Measurements from ENCODE around the gene SOST. TPM values are rescaled to one million over a fixed set of nuclear protein-coding genes. Genes with fewer than 3 reads are reported as not detected.

The SOST gene
- total RNA-seq, 1 experiment from 2014 or later: not detected

GRCh38 chr17:43787728-43788127 lies 29.1 kb upstream of the SOST start:
- H2AFZ ChIP-seq (ENCODE audit: low read length): no peak overlapping the region
- no peaks in the 10 kb centered on the region for H3K79me1 ChIP-seq (ENCODE audit: insufficient read depth, low read depth, low read length, poor library complexity, severe bottlenecking)
- no peak overlapping the region for H3K9ac ChIP-seq (ENCODE audit: extremely low read depth, insufficient read length, low read length)
- H3K27me3 ChIP-seq (ENCODE audit: insufficient read depth, low read length): no peaks in the 10 kb centered on the region
- no peak for DNase-seq
- no peak overlapping the region for H3K18ac ChIP-seq (ENCODE audit: insufficient read length, low read depth, low read length)
- TF ChIP-seq, protein P1, sequence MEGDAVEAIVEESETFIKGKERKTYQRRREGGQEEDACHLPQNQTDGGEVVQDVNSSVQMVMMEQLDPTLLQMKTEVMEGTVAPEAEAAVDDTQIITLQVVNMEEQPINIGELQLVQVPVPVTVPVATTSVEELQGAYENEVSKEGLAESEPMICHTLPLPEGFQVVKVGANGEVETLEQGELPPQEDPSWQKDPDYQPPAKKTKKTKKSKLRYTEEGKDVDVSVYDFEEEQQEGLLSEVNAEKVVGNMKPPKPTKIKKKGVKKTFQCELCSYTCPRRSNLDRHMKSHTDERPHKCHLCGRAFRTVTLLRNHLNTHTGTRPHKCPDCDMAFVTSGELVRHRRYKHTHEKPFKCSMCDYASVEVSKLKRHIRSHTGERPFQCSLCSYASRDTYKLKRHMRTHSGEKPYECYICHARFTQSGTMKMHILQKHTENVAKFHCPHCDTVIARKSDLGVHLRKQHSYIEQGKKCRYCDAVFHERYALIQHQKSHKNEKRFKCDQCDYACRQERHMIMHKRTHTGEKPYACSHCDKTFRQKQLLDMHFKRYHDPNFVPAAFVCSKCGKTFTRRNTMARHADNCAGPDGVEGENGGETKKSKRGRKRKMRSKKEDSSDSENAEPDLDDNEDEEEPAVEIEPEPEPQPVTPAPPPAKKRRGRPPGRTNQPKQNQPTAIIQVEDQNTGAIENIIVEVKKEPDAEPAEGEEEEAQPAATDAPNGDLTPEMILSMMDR (conservative IDR thresholded peaks at IDR 0.05): no peak
- H2BK120ac ChIP-seq (ENCODE audit: low read depth, low read length, poor library complexity, severe bottlenecking): no peak overlapping the region
- H3K9me3 ChIP-seq (ENCODE audit: control insufficient read depth, low read depth, low read length): no peaks in the 10 kb centered on the region
- H3K4ac ChIP-seq (ENCODE audit: low read depth, low read length): no peak overlapping the region
- peaks cover 2% of the 10 kb centered on the region; the same call in 1 of the 2 replicates for H3K4me1 ChIP-seq (ENCODE audit: insufficient read depth, low read length)
- no peak overlapping the region for H4K5ac ChIP-seq (ENCODE audit: insufficient read length, low read depth, low read length)
- no peak overlapping the region for H2BK12ac ChIP-seq (ENCODE audit: insufficient read length, low read depth, low read length)
- H2BK5ac ChIP-seq (ENCODE audit: insufficient read length, low read length): no peak overlapping the region
- no peak overlapping the region for H2BK20ac ChIP-seq (ENCODE audit: low read depth, low read length, poor library complexity, severe bottlenecking)
- H3T11ph ChIP-seq (ENCODE audit: low read length): no peak overlapping the region
- H3K23me2 ChIP-seq (ENCODE audit: insufficient read length, low read depth, low read length, poor library complexity, severe bottlenecking): no peaks in the 10 kb centered on the region
- H3K14ac ChIP-seq (ENCODE audit: insufficient read depth, low read length): no peak overlapping the region
- WGBS (ENCODE audit: extremely low coverage, insufficient read length, low lambda C conversion rate): no CpG with 5 or more reads among the region's 2 CpGs
- H4K8ac ChIP-seq (replicated peaks; ENCODE audit: insufficient read length, low read depth, low read length): no peak overlapping the region
- Mint-ChIP-seq H3K27ac (no peak overlapping the region), H3K27me3 (ENCODE audit: low read depth) (peaks cover 8% of the 10 kb centered on the region), H3K4me1 (peaks cover 9 to 10% of the 10 kb centered on the region in 2 experiments), H3K9me3 (peaks cover 0 to 3% of the 10 kb centered on the region in 2 experiments; a peak in 1 of 5 replicates), H3K36me3 (ENCODE audit: insufficient read depth in 1 of 3, low read depth in 3 of 3) (no peaks in the 10 kb centered on the region), H3K4me3 (no peak overlapping the region)
- H3K23ac ChIP-seq (ENCODE audit: insufficient read length, low read depth, low read length): no peak overlapping the region
- H3K79me2 ChIP-seq (ENCODE audit: insufficient read depth, low read length): no peaks in the 10 kb centered on the region
- H3K27ac ChIP-seq (ENCODE audit: insufficient read length, low read depth, low read length): no peak overlapping the region
- no peak overlapping the region for H3K4me2 ChIP-seq (ENCODE audit: insufficient read depth, insufficient read length, low read length)
- no peak overlapping the region for H2BK15ac ChIP-seq (ENCODE audit: low read depth, low read length)
- H2AK5ac ChIP-seq (ENCODE audit: insufficient read length, low read length): no peak overlapping the region
- H4K20me1 ChIP-seq (ENCODE audit: control insufficient read depth, insufficient read depth, insufficient read length): no peaks in the 10 kb centered on the region
- H4K91ac ChIP-seq (ENCODE audit: insufficient read length, low read depth, low read length): no peak overlapping the region
- H3K56ac ChIP-seq (ENCODE audit: insufficient read length, low read depth, low read length): no peak overlapping the region

All from H9 (cell line).